ENCODE results near the gene RANBP9.

RANBP9 gene

DNA sequence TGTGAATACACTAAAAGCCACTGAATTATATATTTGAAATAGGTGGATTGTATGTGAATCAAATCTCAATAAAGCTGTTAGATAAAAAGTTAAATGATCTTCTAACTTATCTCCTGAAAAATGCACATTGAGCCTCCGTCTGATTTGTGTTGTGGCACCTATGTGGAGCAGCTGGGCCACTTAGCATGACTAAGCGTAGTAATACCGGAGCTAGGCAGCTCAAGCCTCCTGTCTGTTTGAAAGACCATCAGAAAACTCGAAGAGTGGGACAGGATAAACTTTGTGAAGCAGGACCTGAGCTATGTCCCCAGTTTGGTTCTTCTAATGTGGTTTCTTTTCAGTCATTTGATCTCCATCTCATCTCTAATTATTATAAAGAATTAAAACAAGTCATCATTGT lies 107.5 kb downstream of the RANBP9 start:
- TF ChIP-seq CTCF (IDR thresholded peaks at IDR 0.05; ENCODE audit: low read depth, low read length, missing control alignments): no peak
- H3K4me3 ChIP-seq (replicated peaks; ENCODE audit: low read depth, low read length): no peak overlapping the region
- DNase-seq (ENCODE audit: extremely low read depth, low read depth): no peak

DNA sequence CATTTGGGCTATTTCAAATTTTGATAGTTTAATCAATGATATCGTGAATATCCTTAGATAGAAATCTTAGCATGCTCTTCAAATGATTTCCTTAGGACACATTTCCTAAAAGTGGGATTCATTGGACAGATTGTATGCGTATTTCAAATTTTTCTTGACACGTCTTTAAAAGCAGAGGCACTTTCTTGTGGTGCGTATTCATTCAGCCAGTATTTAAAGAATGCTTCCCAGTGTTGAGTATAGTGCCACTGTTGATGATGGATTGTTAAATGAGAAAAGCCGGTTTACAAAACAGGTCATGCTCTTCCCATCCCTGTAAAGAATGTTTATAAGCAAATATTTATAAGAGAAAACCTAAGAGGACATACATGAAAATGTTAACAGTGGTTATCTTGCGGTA lies 111.6 kb downstream of the RANBP9 start:
- DNase-seq (ENCODE audit: extremely low read depth, low read depth): no peak
- TF ChIP-seq CTCF (IDR thresholded peaks at IDR 0.05; ENCODE audit: low read depth, low read length, missing control alignments): no peak
- H3K4me3 ChIP-seq (replicated peaks; ENCODE audit: low read depth, low read length): no peak overlapping the region

DNA sequence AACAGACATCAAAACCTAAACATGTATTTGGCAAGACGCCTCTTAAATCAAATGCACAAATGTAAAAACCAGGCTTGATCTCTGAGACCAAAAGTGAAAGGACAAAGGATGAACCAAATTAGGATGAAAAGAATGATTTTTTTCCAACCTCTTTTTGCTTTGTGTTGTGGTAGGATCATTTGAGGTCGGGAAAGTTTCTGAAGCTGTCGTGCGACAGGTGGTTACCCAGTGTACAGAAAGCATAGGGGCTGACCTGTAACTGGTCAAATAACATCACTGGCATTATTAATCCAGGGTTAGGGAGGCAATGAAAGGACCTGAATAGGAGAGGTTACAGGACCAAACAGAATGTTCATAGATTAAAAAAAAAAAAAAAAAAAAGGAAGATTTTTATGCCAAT lies 114.6 kb downstream of the RANBP9 start:
- H3K4me3 ChIP-seq (replicated peaks; ENCODE audit: low read depth, low read length): no peak overlapping the region
- no peak for TF ChIP-seq CTCF (IDR thresholded peaks at IDR 0.05; ENCODE audit: low read depth, low read length, missing control alignments)

GRCh38 chr6:13593720-13594119 lies 117.9 kb downstream of the RANBP9 start:
- TF ChIP-seq CTCF (IDR thresholded peaks at IDR 0.05; ENCODE audit: low read depth, low read length, missing control alignments): no peak
- no peak for DNase-seq (ENCODE audit: extremely low read depth, low read depth)

More for the DNA sequence above, 114.6 kb downstream of the RANBP9 start:
- no peak for DNase-seq (ENCODE audit: extremely low read depth, low read depth)

DNA sequence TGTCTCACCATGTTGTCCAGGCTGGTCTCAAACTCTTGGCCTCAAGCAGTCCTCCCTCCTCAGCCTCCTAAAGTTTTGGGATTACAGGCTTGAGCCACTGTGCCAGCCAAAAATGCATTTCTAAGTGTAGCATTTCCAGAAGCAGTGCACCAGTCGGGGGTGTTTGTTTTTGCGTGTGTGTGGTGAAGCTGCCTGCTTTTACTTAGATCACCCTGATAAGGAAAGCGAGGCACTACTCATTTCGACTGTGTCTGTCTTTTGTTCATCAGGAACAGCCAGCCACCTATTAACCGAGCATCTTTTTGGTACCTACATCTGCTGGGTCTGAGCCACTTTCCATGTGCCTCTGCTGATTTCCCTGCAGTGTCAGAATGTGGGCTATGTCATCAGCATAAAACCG lies 118.5 kb downstream of the RANBP9 start:
- TF ChIP-seq CTCF (IDR thresholded peaks at IDR 0.05; ENCODE audit: low read depth, low read length, missing control alignments): no peak
- DNase-seq (ENCODE audit: extremely low read depth, low read depth): no peak
- no peak overlapping the region for H3K4me3 ChIP-seq (replicated peaks; ENCODE audit: low read depth, low read length)

More at GRCh38 chr6:13593720-13594119, 117.9 kb downstream of the RANBP9 start:
- no peak overlapping the region for H3K4me3 ChIP-seq (replicated peaks; ENCODE audit: low read depth, low read length)

DNA sequence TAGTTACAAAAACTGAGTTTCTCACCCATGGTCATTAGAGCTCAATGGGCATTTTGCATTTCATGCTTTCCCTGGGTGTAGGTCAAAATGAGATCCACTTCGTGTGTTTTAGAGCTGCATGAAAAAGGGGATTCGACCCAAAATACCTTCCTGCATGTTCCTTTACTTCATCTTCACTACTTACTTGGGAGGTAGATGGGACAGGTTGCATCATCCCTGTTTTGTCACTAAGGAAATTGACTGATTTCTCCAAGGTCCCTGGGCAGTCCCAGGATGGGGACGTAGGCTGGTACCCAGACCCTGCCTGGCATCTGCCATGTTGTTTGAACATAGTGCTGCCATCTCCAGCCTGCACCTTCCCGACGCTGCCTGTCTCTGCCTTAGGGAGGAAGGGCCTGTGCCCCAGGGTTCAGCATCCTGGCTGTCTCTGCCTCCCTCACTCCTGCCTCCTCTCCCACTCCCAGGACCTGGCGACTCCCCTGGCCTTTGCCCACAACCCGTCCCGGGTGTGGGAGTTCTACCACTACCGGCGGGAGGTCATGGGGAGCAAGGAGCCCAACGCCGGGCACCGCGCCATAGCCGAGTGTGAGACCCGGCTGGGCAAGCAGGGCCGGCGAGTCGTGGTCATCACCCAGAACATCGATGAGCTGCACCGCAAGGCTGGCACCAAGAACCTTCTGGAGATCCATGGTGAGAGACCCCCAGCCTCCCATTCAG lies 120.3 kb downstream of the RANBP9 start:
- no peak for DNase-seq (ENCODE audit: extremely low read depth, low read depth)
- TF ChIP-seq CTCF (IDR thresholded peaks at IDR 0.05; ENCODE audit: low read depth, low read length, missing control alignments): no peak
- H3K4me3 ChIP-seq (replicated peaks; ENCODE audit: low read depth, low read length): no peak overlapping the region

All from HFF-Myc (cell line).